GM21447 (cell line): ENCODE results near the gene STARD8.
"Not testable (repeated sequence)": the region's sequence is repeated elsewhere in the genome, so short reads cannot be mapped to it uniquely, and the experiment has no call there.

ENCODE experiments used
- ATAC-seq: cut with Tn5 transposase; IDR thresholded peaks from one replicate; pipeline ENCODE4 v1.9.1; 2021; ENCODE audit not compliant: unreplicated experiment

Gene STARD8

DNA sequence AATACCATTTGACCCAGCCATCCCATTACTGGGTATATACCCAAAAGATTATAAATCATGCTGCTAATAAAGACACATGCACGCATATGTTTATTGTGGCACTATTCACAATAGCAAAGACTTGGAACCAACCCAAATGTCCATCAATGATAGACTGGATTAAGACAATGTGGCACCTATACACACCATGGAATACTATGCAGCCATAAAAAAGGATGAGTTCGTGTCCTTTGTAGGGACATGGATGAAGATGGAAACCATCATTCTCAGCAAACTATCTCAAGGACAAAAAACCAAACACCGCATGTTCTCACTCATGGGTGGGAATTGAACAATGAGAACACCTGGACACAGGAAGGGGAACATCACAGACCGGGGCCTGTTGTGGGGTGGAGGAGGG, 9.0 kb downstream of the STARD8 start:
- ATAC-seq: not testable (repeated sequence)

DNA sequence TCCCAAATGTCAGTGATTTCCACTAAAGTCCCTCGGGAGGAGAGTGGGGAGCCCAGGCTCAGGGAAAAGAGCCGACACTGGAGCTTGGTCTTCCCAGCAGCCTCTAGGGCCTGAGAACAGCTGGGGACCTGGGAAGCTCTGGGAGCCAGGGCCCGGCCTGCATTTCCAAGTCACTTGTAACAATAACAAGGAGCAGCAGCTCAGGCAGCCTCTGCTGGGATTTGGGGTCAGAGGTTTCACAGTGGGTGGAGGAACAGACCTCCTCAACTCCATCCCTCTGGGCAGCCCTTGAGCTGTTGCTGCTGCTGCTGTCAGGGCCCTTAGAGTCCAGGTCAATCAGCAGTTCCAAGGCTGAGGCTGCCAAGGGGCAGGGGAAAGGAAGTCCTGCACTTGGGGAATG, 11.1 kb downstream of the STARD8 start:
- ATAC-seq: no peak

DNA sequence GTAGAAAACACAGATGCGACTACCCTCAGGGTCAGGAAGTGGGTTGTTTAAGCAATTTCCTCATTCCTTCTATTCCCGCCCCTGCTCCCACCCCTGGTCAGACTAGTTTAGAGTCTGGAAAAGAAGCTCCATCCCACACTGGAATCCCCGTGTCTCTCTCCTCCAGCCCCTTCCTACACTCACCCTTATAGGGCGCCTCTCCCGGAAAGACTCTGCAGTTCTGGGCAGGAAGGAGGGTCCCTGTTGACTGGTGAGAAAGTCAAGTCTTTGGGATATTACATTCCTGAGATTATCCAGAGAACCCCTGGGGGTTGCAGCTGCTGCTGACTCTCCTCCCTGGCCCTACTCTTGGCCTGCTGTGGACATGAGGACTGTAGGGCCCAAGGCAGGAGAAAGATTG, 11.9 kb downstream of the STARD8 start:
- ATAC-seq: no peak

DNA sequence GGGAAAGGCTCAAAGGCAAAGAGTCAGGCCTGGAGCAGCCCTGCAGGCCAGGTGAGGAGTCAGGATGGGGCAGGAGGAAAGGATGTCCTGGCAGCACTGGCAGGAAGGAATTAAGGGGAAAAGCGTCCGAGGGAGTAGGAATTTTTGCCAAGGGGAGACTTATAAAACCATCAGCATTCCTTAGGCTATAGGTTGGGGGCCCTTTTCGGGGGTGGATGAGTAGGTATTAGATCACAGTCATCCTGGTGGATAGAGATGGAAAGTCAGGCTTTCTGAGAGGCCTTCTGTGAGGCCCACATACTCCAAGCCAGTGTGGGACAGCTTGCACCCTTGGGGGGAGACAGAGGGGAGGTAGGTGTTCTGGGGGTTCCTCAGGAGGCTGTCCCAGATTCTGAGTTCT, 12.3 kb downstream of the STARD8 start:
- no peak for ATAC-seq

DNA sequence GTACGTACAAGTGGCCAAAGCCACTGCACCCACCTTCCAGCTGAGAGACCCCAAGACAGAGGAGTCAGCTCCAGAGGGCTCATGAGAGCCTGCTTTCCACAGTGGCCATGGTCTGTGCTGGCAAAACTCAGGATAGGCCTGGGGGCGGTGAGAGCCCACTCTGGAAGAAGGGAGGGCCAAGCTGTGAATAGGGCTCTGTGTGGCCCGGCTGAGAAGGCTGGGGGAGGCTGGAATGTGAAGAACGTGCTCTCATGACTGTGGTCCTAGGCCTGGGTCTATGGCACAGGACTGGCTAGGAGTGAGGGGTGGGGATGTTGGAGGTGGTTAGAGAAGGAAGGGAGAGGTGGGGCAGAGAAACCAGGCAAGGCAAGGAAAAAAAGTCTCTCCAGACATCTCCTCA, 13.3 kb downstream of the STARD8 start:
- ATAC-seq: no peak

DNA sequence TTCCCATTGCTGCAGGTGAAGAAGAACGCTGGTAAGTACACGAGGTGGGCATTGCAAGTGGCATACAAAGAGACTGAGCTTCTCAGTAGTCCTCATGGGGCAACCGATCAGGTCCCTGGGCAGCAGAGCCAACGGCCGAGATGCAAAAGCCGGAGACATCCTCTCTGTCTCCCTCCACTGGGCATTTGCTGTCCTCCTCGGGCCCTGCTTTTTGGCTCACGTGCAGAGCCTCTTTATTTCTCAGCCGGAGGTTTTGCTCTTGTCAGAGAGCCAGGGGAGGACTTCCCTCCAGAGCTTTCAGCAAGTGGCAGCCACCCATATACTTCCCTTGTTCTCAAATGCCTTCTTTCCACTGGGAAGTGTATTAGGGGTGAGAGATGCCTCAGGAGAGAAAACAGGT, 18.0 kb downstream of the STARD8 start:
- no peak for ATAC-seq

DNA sequence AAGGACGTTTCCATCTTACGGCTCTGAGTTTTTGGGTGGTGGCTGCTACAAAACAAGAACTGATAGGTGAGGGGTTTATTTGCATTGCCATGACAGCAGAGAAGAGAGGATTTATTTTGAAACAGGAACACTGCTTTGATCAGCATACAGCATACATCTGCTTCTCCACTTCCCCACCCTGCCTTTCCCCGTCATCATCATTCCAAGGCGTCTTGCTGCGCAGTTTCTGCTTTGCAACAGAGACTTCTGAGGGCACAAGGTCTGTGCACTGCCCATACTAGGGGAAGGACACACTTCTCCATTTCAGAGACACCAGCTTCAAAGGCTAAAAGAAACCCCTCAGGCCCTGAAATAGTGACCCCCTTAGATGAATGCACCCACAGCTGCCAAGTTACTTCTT, 19.1 kb downstream of the STARD8 start:
- ATAC-seq: no peak

DNA sequence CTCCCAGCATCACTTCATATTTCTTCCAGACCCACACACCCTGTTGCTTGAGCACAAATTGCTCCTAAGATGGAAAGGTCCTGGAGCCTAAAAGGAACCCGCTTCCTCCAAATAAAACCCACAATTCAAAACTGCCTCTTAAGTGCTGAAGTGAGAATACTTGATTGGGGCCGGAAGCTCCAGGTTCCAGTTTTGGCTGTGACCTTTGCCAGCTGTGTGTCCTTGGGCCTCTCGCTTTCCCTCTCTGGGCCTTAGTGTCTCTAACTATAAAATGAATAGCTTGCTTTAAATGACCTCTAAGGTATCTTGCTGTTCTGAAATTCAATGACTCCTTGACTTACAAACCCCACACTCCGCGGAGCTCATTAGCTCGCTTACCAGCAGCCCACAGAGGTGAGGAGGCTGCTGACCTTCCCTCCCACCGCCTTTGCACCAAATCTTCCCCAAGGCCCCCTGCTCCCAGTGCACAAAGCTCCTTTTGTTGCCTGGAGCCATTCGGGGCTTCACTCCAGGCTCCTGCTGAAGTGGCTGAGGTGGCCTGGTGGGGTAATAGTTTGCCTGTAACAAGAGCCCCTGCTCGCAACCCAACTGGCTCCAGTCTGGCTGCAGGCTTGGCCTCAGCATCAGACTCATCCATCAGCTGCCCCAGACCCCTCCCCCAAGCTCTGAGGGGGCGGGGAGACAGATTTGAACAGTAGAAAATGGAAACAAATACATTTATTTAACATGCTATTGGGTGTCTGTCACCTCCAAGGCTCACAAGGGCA, 21.8 kb downstream of the STARD8 start:
- no peak for ATAC-seq

DNA sequence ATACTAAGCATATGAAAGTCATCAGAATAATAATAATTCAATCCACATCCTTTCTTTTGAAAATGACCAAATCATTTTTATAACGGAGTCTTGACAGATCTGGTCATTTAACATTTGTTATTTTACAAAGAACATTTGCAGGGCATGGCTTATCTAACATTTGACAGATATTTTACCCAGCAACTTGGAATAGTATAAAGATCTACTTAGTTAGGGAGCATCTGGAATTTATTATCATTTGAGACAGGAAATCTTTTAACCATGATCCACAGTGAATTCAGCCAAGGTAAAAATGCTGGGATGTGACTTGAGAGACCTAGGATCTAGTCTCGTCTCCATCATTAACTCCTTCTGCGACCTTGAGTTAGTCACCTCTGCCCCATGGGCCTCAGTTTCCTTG, 22.4 kb downstream of the STARD8 start:
- no peak for ATAC-seq

DNA sequence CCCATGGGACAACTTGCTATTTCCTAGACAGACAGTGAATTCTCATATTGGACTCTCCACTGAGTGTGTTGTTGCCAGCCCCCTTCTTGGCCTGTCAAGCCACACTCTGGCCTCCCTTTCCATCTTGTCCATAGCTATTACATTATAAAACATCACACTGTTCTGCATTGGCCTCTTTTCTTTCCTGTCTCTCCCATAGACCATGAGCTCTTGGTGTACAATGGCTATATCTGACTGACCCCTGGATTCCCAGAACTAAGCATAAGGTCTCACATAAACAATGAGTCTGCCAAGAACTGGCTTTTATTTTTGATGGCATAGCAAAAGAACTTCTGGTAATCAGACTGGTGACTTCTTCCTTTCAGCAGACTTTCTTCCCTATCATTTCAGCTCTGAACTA, 23.8 kb downstream of the STARD8 start:
- ATAC-seq: no peak

DNA sequence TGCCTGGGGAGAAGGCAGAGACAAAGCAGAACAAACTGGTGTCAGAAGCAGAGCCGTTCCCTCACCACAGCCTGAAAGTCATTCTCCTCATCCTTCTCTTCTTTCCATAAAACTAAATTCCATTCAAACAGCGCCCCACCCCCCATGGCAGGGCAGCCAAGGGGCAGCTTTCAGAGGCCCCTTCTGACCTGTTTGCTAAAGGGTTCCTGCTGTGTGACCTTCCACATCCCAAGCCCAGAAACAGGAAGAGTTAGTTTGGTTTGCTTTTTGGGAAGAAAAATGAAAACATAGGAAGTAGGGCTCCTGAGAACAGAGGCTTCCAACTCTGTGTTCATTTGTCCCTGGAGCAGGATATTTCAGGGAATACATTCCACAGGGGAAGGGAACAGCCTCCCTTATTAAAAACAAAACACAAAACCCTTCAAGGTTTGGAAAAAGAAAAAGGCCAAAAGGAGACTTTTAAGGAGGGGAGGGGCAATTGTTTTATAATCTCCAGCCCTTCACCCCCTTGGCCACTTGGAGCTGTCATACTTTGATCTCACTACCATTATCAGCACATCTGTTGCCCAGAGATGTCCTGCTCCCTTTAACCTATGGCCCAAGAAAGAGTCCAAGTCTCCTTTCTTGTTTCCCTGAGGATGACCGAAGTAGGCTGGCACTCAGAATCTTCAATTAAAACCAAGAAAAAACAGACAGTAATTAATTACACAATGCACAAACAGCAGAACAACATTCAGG, 25.3 kb downstream of the STARD8 start:
- ATAC-seq: no peak

DNA sequence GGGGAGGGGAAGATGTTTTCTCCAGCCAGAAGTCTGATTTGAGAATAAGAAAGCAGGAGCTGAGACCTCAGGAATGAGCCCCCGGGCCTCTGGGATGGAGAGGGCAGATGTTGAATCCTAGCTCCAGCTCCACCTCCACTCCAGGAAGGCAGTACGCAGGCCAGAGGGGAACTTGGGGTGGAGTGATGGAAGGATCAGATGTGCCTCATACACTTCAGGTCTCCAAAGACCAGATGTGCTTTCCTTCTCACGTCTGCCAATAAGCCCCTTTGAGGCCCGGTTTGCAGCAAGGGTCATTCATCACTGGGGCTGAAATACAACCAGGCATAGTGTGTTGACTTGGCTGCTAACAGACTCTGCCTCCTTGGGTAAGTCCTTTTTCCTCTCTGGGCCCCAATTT, 28.1 kb downstream of the STARD8 start:
- no peak for ATAC-seq

DNA sequence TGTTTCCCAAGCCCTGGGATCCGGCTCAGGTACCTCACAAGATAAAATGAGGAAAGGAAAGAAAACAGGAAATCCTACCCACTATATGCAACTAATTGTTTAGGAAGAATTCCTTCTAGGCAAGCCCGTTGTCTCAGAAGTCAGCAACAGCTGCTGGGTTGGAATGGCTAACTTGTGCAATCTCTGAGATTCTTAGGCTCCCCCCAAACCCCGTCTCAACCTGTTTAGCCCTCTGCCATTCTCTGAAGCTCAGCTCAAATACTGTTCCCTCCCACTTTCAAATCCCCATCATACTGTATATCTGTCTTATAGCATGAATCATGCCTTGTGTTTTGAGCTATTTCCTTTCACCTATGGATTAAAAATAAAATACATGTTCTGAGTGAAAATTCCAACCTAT, 28.9 kb downstream of the STARD8 start:
- no peak for ATAC-seq

DNA sequence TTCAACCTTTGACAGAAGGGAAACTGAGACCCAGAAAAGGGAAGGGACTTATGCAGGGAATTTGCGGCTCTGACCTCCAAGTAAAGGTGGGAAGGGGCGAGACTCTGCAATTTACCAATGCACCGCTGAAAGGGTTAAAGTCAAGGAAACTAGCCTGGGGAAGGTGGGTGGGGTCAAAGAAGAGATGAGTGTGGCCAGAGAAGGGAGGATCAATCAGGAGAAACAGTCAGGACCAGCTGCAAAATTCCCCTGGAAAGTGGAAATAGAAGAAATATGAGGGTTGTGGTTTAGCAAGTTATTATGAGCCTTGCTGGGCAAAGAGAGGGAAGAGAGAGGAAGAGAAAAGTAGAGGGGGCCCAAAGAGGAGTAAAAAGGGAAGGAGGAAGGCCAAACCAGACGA, 30.5 kb downstream of the STARD8 start:
- no peak for ATAC-seq

DNA sequence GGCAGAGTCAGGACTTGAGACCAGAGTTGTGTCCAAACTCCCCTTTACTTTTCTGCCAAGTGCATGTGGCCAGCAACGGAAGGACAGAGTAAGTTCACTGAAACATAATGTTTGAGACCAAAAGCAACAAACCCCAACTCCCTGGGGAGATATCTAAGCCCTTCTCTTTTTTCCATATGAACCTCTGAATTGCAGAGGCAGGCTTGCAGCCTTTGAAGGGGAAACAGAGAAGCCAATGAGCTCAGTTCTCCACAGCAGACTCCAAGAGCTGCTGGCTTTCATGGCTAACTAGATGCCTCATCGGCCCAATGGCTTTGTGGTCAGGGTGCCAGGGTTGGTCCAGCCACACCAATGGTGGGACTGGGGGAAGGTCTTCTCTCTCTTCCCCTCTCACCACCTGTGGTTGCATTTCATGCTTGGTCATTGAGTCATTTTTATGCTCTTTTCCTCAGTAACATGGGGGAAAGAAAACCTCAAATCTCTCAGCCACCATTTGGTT, 34.0 kb downstream of the STARD8 start:
- peak; percentile 43 for ATAC-seq

DNA sequence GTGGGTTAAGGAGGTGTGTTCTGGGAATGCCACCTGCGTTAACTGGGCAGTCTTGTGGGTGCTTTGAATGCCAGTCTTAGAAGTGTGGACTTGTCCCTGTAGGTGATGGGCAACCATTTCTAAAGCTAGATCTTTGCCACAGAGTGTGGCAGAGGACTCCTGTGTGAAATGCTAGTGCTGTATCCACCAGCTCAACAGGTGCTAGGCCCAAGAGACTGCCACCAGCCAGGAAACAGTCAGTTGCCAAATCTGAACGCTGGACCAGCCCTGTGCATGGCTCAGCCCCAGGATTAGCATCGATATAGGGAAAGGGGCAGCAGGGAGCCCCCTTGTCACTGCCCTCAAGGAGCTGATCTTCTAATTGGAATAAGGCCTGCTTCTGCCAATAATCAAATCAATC, 35.3 kb downstream of the STARD8 start:
- ATAC-seq: no peak

DNA sequence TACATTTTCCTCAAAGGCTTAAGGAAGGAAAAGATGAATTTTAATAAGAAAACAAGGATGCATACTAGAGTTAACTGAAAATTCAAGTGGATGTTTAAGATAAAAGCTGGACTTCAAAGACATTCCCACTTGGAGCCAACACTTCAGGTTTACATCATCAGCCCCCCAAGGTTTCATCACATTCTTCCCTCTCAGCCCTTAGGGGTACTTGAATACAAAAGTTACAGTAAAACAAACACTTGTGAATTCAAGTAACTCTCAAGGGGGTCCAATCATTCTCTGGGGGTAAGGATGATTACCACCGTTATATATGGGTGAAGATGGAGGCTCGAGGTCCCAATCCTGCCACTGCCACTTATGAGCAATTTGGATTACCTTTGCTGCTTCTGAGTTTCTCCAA, 36.1 kb downstream of the STARD8 start:
- ATAC-seq: no peak

DNA sequence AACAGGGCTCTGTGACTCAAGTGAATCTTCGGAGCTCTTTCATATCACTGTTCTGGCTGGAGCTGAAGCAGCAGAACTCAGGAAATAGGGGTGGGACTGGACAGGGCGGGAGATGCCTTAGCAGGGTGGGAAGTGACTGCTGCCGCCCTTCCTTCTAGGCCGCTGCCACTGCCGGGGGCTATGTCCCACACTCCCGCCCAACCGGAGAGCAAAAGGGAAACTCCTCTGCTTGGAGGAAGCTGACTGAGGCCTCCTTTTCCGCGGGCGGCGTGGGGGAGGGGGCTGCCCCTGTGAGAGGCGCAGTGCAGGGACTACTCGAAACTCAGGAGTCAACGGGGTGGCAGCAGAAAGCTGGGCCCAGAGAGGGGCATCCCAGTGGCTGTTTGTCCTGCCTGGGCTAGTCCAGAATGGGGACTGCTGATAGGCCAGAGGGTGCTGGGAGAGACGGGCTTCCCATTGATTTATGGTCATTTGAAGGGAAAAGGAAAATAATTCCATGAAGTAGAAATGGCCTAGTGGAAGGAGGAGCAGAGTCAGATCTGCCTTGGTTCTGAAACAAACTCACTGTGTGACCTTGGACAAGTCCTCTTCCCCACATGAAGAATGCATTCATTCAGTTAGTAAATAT, 36.9 kb downstream of the STARD8 start:
- no peak for ATAC-seq

DNA sequence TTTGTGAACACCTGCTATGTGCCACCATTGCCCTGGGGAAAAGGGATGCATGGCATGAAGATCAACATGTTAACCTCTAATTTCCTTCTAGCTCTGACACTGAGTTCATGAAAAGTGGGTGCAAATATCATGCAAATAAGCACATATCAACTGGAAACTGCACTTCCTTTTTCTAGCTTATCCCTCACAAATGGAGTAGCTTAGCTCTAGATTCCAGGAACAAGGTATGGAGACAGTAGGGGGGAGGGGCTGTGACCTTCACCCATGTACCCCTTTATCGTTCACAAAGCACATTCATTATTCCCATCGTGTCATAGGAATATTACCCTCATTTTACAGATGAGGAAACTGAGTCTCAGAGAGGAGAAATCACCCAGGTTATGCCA, 37.4 kb downstream of the STARD8 start:
- no peak for ATAC-seq

DNA sequence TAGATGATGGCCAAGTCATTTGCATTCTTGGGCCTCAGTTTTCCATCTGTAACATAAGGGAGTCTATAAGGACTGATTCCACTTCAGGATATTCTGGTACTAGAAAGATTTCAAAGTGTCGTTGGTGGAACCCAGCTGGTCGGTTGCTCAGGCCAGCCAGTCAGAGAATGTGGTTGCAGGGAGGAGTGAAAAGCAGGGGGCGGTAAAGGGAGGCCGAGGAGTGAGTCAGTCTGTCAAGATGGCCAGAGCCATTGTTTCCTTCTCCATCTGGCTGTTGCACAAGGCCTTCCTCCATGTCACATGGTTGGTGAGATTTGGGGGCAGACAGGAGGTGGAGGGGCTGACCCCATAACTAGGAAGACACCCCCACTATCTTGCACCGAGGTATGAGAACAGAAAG, 38.2 kb downstream of the STARD8 start:
- ATAC-seq: no peak

DNA sequence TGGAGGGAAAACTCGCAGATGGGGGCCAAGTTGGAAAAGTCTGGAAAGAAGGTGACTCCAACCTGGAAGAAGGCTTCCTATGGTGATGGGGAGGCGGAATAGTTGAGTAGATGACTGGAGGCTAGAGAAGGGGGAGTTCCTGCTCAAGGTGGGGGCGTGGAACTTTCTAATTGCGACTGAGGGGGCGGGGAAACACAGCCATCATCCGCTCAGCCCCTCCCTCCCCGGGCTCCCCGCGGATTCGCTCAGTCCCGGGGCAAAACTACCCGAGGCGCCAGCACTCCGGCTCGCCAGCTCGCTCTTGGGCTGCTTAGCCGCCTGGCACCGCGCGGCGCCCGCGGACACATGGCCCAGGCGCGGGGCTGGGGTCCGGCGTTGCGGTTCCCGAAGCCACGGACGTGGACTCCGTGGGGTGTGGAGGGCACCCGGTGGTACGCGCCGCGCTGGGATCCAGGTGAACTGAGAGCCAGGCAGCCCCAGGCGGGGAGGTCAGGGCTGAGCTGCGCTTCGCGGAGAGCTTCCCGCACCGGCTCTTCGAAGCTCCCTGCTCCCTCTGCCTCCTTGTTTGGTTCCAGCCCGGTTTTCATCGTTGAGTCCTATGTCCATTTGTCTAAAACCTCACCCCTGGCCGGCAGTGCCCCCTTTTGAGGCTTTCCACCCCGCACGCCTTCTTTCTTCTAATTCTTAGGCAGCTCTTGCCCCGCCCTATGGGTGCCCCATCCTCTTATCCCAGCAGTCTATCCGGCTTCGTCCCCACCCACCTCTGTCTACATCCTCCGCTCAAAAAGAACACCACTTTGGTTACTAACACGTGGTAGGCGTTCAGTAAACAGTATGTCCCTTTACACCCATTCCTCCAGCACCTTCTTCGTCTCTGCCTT, 38.9 kb downstream of the STARD8 start:
- ATAC-seq: no peak
